Fibroblast of pulmonary artery (primary cell): ENCODE data around the gene PIGK.

ENCODE experiments used
- DNase-seq: peaks from one replicate; pipeline ENCODE4 v3.0.0-alpha.2; 2010; ENCODE audit warnings: low read depth
- H3K4me3 ChIP-seq: replicated peaks from 2 replicates; pipeline ENCODE4 v1.5.1; 2011; ENCODE audit warnings: low read depth, mild to moderate bottlenecking, control low read depth, low read length, moderate library complexity
- CTCF ChIP-seq: IDR thresholded peaks from 2 replicates; pipeline ENCODE4 v1.5.1; 2011; ENCODE audit warnings: mild to moderate bottlenecking, control low read depth, low read length, inconsistent platforms; ENCODE audit errors: missing control alignments

PIGK gene

GRCh38 chr1:77063118-77063517 is 156.1 kb downstream of the PIGK start:
- TF ChIP-seq CTCF, result no peak
- no peak overlapping the region for H3K4me3 ChIP-seq
- peak; percentile 9 for DNase-seq

- no peak for DNase-seq
- TF ChIP-seq CTCF, result no peak
- H3K4me3 ChIP-seq, result no peak overlapping the region
These were observed 158.1 kb downstream of the PIGK start for GRCh38 chr1:77061162-77061561.

GRCh38 chr1:77060000-77060399 is 159.2 kb downstream of the PIGK start:
- no peak overlapping the region for H3K4me3 ChIP-seq
- DNase-seq, result no peak
- TF ChIP-seq CTCF, result no peak

- no peak for DNase-seq
- H3K4me3 ChIP-seq, result no peak overlapping the region
- no peak for TF ChIP-seq CTCF
These were observed 161.1 kb downstream of the PIGK start for GRCh38 chr1:77057994-77058585.

- no peak for TF ChIP-seq CTCF
- H3K4me3 ChIP-seq, result no peak overlapping the region
- no peak for DNase-seq
These were observed 162.7 kb downstream of the PIGK start for GRCh38 chr1:77056525-77056924.

- H3K4me3 ChIP-seq, result no peak overlapping the region
- no peak for TF ChIP-seq CTCF
- no peak for DNase-seq
These were observed 167.8 kb downstream of the PIGK start for GRCh38 chr1:77051425-77051824.

GRCh38 chr1:77048615-77049005 is 170.6 kb downstream of the PIGK start:
- no peak for TF ChIP-seq CTCF
- H3K4me3 ChIP-seq, result no peak overlapping the region
- no peak for DNase-seq
